Hematopoietic multipotent progenitor cell treated with erythropoietin and hydrocortisone succinate and interleukin-3 and kit ligand, for 17 days (in vitro differentiated cells): ENCODE results near the gene PARD3B.

Experiments used
- DNase-seq: peaks from one replicate; pipeline ENCODE4 v3.0.0-alpha.2; 2015; ENCODE audit warnings: low spot score

Gene PARD3B

GRCh38 chr2:205145888-205146287 is 600.6 kb downstream of the PARD3B start:
- DNase-seq = no peak

GRCh38 chr2:205148755-205149154 is 603.5 kb downstream of the PARD3B start:
- DNase-seq = no peak

GRCh38 chr2:205156457-205156856 is 611.2 kb downstream of the PARD3B start:
- no peak for DNase-seq

- DNase-seq = no peak
Observed at GRCh38 chr2:205158404-205158803, 613.1 kb downstream of the PARD3B start.

GRCh38 chr2:205161156-205161839 is 616.0 kb downstream of the PARD3B start:
- no peak for DNase-seq

DNA sequence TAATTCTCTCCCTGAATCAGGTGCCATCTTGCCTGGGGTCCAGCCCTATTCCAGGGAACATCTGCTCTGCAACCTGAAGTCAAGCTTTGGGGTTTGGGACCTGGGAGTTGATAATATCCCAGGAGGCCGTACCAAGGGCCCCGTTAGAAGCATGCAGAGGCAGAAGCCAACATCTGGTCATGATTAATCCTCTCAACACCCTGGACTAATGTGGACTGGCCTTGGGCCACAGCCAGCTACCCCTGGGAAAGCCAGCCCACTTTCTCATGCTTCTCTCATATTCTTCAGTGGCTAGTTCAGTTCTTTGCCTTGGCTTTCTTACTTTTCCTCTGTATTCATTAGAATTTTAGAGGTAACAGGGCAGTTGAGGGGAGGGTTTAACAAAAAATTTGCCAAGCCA is 621.5 kb downstream of the PARD3B start:
- no peak for DNase-seq

- DNase-seq = no peak
Observed at GRCh38 chr2:205169012-205169411, 623.7 kb downstream of the PARD3B start.

DNA sequence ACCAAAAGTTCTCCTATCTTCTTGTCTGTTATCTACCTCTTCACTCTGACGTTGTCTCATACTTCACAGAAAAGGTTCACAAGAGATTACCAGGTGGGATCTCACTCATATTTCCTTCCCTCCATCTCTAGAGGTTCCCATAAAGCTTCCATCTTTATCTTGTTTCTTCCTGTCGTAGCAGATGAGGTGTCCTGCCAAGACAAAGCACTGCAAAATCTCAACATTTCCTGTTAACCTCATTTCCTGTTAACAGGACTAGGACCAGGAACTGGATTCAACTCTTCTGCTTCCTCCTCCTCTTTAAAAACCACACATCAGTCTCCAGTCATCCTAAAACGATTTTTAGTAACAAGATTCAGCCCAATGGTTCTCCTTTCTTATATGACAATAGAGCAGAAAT is 624.2 kb downstream of the PARD3B start:
- no peak for DNase-seq

GRCh38 chr2:205170399-205170798 is 625.1 kb downstream of the PARD3B start:
- DNase-seq = no peak

- DNase-seq = no peak
Observed at GRCh38 chr2:205171261-205171940, 626.1 kb downstream of the PARD3B start.

DNA sequence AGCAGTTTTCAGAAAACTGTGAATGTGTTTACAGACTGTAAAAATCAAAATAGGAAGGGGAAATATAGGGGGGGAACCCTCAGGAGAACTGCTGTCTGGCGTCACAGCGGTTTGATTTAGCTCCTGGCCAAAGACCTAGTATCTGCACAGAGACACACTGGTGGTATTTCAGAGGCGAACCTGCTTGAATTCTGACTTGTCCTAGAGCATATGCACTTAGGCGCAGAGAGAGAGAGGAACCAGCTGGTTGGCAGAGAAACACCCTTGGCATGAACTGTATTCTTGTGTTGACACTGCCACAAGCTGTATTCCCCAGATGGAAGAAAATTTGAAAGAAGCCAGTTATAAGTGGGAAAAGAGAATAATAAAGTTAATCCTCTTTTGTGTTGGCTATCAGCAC is 630.6 kb downstream of the PARD3B start:
- DNase-seq = no peak

DNA sequence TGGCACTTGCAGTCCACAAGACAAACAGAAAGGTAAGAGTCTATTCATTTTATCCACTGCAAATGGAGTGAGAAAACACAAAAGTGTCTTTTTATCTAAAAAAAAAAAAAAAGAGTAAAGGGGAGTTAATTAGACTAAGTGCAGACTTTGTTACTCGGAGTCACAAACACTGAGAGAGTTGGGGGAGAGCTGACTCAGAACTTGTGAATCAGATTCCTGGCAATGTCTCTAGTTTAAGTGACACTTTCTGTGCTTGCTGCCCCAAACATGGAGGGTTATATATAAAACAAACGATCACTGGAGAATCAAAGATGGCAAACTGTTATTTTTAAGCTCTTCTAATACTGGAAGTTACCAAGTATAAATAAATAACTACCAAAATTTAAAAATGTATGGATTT is 631.3 kb downstream of the PARD3B start:
- DNase-seq = no peak

DNA sequence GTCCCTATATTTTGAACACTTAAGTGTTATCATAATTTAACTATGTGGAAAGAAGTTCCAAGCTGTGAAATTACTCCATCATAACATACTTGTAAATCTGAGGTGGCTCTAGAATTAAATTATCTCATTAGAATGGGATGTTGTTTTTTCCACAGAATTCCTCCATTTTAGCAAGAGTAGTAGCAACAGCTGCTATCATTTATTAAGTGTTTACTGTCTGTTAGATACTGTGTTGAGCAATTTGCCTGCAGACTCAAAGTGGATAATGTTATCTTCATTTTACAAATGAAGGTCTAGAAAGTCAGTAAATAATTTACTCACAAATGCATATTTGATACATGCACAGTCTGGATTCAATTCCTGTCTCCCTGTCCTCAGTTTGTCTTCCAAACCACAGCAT is 632.3 kb downstream of the PARD3B start:
- DNase-seq = no peak

GRCh38 chr2:205180730-205181129 is 635.5 kb downstream of the PARD3B start:
- no peak for DNase-seq

DNA sequence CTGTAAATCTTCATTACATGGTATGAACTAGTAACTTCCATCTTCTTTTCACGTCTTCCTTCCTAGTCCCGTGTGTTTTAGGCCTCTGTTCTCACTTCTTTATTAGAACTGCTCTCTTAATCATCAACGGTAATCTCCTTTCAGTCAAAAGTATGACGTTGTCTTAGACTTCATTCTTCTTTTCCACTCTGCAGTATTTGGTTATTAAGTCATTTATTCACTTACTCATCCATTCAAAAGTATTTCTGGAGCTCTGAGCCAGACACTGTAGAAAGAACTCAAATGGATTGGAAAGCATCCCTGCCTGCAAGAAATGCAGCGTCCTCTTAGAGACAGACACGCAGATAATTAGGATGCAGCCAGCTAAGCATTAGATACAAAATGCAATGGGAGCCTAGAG is 642.5 kb downstream of the PARD3B start:
- no peak for DNase-seq

GRCh38 chr2:205188239-205189138 is 643.2 kb downstream of the PARD3B start:
- no peak for DNase-seq

DNA sequence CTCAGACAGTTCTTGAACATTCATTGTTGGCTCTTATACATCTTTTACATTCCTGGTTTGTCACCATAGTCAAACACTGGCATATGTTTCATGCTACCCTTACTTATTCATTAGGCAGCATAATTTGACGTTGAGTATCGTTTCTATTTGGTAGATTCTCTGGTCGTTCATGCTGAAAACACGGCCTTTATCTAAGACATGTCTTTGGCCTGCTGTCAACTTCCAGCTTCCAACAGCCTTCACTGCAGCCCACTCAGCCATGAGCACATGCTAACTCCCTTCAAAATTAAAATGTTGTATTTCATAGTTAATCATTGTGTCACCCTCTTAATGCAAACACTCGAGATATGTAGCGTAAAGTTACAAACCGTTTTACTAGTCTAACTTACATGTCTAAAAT is 644.0 kb downstream of the PARD3B start:
- DNase-seq = no peak

GRCh38 chr2:205190528-205190927 is 645.3 kb downstream of the PARD3B start:
- no peak for DNase-seq

GRCh38 chr2:205193125-205193835 is 648.0 kb downstream of the PARD3B start:
- no peak for DNase-seq

DNA sequence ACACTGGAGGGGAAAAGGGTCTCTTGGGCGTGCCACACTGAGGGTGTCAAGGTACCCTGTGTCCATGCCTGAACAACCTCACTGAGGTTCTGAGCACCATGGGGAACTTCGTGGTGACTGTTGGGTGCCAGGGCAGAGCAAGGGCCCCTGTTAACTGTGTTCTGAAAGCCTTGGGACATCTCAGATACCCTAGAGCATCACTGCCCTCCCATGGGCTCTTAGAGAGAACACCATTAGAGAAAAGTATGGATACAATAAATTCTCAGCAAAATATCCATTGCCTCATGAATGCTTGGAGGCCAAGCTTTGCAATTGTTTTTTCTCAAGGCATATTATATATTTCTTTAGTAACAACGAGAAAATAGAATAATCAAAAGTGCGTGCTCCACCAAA is 648.6 kb downstream of the PARD3B start:
- no peak for DNase-seq

DNA sequence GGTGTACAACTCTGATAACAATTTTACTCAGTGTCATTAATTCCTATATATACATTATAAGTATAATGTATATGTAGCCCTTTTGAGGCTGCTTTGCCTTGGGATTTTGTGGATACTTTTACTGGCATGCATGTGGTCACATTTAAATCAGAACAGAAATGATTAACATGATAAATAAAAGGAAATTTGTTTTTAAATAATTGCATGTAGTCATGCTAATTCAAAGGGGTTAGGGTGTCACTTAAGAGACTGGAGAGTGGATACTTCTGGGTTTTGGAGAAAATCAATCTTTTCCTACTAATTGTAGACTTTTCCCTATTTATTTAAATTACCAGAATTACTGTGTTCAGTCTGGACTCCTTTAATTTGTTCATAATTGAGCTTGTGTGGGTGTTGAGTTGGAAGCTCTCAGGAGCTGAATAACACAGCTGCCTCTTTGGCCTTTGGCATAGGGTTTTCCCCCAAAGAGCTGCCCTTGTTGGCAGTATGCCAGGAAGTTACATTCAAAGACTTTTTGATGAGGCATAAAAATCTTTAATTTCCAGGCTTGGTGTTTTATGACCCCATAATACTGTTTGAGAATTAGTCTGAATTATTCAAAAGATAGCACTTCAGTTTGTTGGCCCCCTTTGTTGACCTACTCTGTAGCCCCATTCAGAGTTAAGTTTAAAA is 652.3 kb downstream of the PARD3B start:
- DNase-seq = no peak

DNA sequence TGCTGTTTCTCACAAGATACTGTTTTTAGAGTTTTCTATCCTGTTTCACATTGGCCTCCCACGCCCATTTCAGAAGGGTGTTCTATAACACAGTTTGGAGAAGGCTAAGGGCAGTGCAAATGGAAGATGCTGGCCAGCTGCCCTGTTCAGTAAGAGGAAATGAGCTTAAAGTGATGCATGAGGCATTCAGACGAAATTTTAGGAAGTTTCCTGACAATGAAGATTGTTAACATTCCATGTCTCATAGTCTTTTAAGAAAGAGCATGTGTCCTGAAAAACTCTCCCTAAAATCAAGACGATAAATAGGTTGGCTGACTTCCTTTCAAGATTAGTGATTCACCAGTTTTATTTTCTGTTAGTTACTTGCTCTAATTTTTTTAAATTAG is 652.9 kb downstream of the PARD3B start:
- DNase-seq = no peak
